HAP-1 (cell line): Measurements from ENCODE around the gene REST.
"Not testable (repeated sequence)": the region's sequence is repeated elsewhere in the genome, so short reads cannot be mapped to it uniquely, and the experiment has no call there.

ENCODE experiments used
- DNase-seq, 2 experiments: peaks; one replicate each; pipeline ENCODE4 v3.0.0-alpha.2; 2016 to 2020; ENCODE audit warnings: low spot score in 2 of 2
- H3K27me3 ChIP-seq: fragments of 250-450 bp; sonication (Bioruptor Pico); 2 replicates; pipeline ENCODE4 v1.5.1; 2020; ENCODE audit warnings: low read depth, mild to moderate bottlenecking, moderate library complexity
- H3K36me3 ChIP-seq: fragments of 250-450 bp; sonication (Bioruptor Pico); replicated peaks from 2 replicates; pipeline ENCODE4 v1.5.1; 2020; ENCODE audit warnings: mild to moderate bottlenecking
- H3K4me1 ChIP-seq: fragments of 250-450 bp; sonication (Bioruptor Pico); 2 replicates; pipeline ENCODE4 v1.5.1; 2020; ENCODE audit warnings: mild to moderate bottlenecking
- H3K4me3 ChIP-seq: fragments of 250-450 bp; sonication (Bioruptor Pico); 2 replicates; pipeline ENCODE4 v1.5.1; 2020; ENCODE audit warnings: mild to moderate bottlenecking, moderate library complexity
- H3K9me3 ChIP-seq: fragments of 250-450 bp; sonication (Bioruptor Pico); 2 replicates; pipeline ENCODE4 v1.5.1; 2020; ENCODE audit warnings: mild to moderate bottlenecking, moderate library complexity
- in situ Hi-C: fragments of 300-500 bp; cut with MboI; formaldehyde crosslinking; loops from 3 replicates; pipeline ENCODE4 v1.14.3; 2020; ENCODE audit warnings: low sequenced_read_pairs, inconsistent platforms, mixed read lengths

REST gene

GRCh38 chr4:56897842-56898241 lies 9.9 kb upstream of the REST start:
- H3K4me1 ChIP-seq, H3K27me3 ChIP-seq, H3K4me3 ChIP-seq, H3K9me3 ChIP-seq, in situ Hi-C loops, H3K36me3 ChIP-seq, DNase-seq: not testable (repeated sequence)

GRCh38 chr4:56900186-56900585 lies 7.5 kb upstream of the REST start:
- H3K36me3 ChIP-seq, H3K27me3 ChIP-seq, in situ Hi-C loops, H3K9me3 ChIP-seq, H3K4me3 ChIP-seq, DNase-seq, H3K4me1 ChIP-seq: not testable (repeated sequence)

- H3K9me3 ChIP-seq: no peaks in the 10 kb centered on the region
- no peak overlapping the region for H3K4me3 ChIP-seq
- peak; percentile 30 to 60 for DNase-seq
- H3K27me3 ChIP-seq: no peaks in the 10 kb centered on the region
- H3K4me1 ChIP-seq: peaks cover 20% of the 10 kb centered on the region
- H3K36me3 ChIP-seq: no peaks in the 10 kb centered on the region
- in situ Hi-C loops: no loop called here
These were observed 5.0 kb upstream of the REST start for GRCh38 chr4:56902703-56903102.

- Histone ChIP-seq H3K4me1 (peaks cover 31% of the 10 kb centered on the region), H3K4me3 (no peak overlapping the region), H3K9me3 (no peaks in the 10 kb centered on the region), H3K36me3 (no peaks in the 10 kb centered on the region), H3K27me3 (no peaks in the 10 kb centered on the region)
- in situ Hi-C loops: no loop called here
- no peak for DNase-seq
These were observed 1.9 kb upstream of the REST start for GRCh38 chr4:56905796-56906195.

GRCh38 chr4:56906489-56907393 lies 959 bp upstream of the REST start:
- Histone ChIP-seq H3K4me1 (peaks cover 39% of the 10 kb centered on the region), H3K36me3 (no peaks in the 10 kb centered on the region), H3K9me3 (no peaks in the 10 kb centered on the region), H3K27me3 (no peaks in the 10 kb centered on the region), H3K4me3 (no peak overlapping the region; the same call in 1 of the 2 replicates)
- in situ Hi-C loops: no loop called here
- peak in 1 of 2 experiments; percentile 49 for DNase-seq

DNA sequence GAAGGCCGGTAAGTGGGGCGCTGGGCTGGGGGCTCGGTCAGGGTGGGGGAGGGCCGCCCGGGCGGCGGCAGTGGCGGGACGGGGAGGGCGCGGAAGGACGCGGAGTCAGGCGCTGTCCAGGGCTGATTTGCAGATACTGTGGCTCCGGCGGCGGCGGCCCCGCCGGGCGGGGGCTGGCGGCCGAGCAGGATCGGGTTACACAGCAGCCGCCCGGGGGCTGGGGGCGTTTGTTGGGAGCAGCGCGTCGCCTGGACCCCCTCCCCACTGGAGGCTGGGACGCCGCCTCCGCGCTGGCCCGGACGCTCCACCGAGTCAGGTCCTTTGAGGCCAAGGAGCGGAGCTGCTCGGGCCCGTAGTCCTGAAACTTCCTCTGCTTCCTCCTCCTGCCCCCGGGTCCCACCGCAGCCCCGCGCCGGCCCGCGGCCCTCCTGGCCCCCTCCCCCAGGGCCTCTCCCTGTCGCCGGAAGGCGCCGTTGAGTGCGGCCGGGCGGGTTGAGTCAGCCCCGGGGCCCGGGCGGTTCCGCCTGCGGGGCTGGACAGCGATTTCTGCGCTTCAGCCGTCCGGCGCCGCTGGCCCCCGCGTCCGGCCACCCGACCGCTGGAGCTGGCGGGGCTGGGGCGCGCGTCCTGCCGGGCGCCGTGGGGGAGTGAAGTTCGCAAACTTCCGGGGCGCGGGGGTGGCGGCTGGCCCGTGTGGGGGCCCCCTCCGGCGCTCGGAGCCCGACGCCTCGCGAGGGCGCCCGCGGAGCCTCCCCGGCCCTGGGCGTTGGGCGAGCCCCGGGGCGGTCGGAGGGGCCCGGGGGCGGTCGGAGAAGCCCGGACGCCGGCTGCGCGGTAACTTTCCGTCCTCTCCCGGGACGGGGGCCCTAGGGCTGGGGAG lies 746 bp downstream of the REST start:
- Histone ChIP-seq H3K27me3 (no peaks in the 10 kb centered on the region), H3K4me3 (peak overlapping the region; percentile 85), H3K36me3 (peaks cover 3% of the 10 kb centered on the region; the same call in 1 of the 2 replicates), H3K9me3 (no peaks in the 10 kb centered on the region), H3K4me1 (peaks cover 41% of the 10 kb centered on the region)
- DNase-seq: peak; percentile 64 to 81
- in situ Hi-C loops: no loop called here

DNA sequence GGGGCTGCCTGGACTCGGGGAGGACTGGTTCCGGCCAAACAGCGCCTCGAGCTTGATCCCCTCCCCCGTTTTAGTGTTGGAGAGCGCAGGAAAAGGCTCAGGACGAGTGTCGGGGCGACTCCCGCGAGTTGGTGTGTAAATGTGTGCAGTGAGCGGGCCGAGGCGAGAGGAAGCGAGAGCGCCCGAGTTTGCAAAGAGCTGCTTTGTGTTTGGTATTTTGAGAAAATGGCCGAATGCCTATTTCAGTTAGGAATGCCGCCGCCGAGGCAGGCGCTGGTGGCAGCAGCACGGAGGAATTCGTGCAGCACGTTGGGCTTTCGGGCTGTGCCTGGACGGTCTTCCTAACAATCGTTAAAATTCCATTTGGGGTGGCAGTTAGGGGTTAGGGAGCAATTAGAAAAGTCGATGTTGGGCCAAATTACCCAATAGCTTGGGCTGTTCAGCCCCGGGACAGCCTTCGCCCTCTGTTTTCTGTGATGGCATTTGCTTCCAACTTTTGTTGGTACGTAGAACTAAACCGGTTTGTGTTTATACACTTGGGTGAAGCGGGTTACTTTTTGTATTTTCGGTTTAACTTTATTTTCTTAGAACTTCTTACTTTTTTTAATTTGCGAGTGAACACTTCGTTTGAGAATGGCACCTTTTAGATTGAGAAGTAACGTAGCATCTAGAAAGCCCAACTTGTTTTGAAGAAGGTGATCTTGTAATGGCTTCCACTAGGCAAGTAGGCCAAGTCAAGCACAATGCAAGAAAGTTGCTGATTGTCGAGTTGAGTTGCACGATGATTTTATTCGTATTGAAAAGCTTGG lies 1.6 kb downstream of the REST start:
- in situ Hi-C loops: no loop called here
- Histone ChIP-seq H3K36me3 (peaks cover 3% of the 10 kb centered on the region), H3K27me3 (no peaks in the 10 kb centered on the region), H3K4me3 (peak overlapping the region; percentile 85), H3K4me1 (peaks cover 41% of the 10 kb centered on the region), H3K9me3 (no peaks in the 10 kb centered on the region)
- DNase-seq: peak; percentile 19 to 64

GRCh38 chr4:56910172-56910967 lies 2.7 kb downstream of the REST start:
- Histone ChIP-seq H3K36me3 (peaks cover 3% of the 10 kb centered on the region), H3K4me1 (peaks cover 42% of the 10 kb centered on the region), H3K4me3 (peak overlapping the region; percentile 85), H3K9me3 (no peaks in the 10 kb centered on the region), H3K27me3 (no peaks in the 10 kb centered on the region)
- in situ Hi-C loops: no loop called here
- peak in 1 of 2 experiments; percentile 21 for DNase-seq

DNA sequence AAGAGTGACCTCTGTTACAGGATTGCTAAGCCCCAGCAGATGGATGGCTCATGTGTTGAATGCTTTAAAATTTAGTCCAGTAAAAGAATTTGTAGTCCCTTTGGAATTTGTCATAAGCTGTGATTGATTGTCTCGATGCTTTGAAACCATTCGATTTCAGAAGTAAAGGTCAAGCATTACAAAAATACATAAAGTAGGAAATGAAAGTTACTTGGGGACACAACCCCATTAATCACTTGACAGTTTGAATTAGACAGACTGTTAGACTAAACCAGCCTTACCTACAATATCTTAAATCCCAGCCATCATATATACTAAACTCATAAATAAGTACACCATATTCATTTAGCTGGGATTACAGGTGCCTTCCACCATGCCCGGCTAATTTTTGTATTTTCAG lies 6.6 kb downstream of the REST start:
- H3K27me3 ChIP-seq: no peaks in the 10 kb centered on the region
- no peak for DNase-seq
- H3K4me1 ChIP-seq: peaks cover 38% of the 10 kb centered on the region
- H3K36me3 ChIP-seq: peaks cover 10% of the 10 kb centered on the region
- in situ Hi-C loops: no loop called here
- H3K9me3 ChIP-seq: no peaks in the 10 kb centered on the region
- H3K4me3 ChIP-seq: no peak overlapping the region

- H3K27me3 ChIP-seq, in situ Hi-C loops, H3K4me3 ChIP-seq, DNase-seq, H3K9me3 ChIP-seq: not testable (repeated sequence)
- Histone ChIP-seq H3K4me1 (peaks cover 36% of the 10 kb centered on the region), H3K36me3 (peaks cover 16% of the 10 kb centered on the region)
These were observed 7.3 kb downstream of the REST start for GRCh38 chr4:56914977-56915376.

GRCh38 chr4:56927196-56927595 lies 19.5 kb downstream of the REST start:
- H3K27me3 ChIP-seq: no peaks in the 10 kb centered on the region

DNA sequence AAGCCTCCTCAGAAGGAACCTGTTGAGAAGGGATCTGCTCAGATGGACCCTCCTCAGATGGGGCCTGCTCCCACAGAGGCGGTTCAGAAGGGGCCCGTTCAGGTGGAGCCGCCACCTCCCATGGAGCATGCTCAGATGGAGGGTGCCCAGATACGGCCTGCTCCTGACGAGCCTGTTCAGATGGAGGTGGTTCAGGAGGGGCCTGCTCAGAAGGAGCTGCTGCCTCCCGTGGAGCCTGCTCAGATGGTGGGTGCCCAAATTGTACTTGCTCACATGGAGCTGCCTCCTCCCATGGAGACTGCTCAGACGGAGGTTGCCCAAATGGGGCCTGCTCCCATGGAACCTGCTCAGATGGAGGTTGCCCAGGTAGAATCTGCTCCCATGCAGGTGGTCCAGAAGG lies 22.9 kb downstream of the REST start:
- no peak for DNase-seq
- Histone ChIP-seq H3K36me3 (peaks cover 19% of the 10 kb centered on the region), H3K4me3 (no peak overlapping the region), H3K9me3 (no peaks in the 10 kb centered on the region), H3K4me1 (no peaks in the 10 kb centered on the region), H3K27me3 (no peaks in the 10 kb centered on the region)
- in situ Hi-C loops: no loop called here

More at GRCh38 chr4:56927196-56927595, 19.5 kb downstream of the REST start:
- Histone ChIP-seq H3K4me1 (no peaks in the 10 kb centered on the region), H3K4me3 (no peak overlapping the region), H3K9me3 (no peaks in the 10 kb centered on the region), H3K36me3 (peaks cover 22% of the 10 kb centered on the region)
- in situ Hi-C loops: no loop called here
- DNase-seq: no peak

DNA sequence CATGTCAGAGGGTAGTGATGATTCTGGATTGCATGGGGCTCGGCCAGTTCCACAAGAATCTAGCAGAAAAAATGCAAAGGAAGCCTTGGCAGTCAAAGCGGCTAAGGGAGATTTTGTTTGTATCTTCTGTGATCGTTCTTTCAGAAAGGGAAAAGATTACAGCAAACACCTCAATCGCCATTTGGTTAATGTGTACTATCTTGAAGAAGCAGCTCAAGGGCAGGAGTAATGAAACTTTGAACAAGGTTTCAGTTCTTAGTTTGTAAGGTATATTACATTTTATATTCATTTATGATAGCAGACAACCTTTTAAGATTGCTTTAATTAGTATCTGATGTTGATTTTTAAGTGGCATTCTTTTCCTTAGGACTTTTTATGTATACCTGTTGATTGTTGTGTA lies 24.2 kb downstream of the REST start:
- H3K36me3 ChIP-seq: peaks cover 19% of the 10 kb centered on the region
- no peaks in the 10 kb centered on the region for H3K9me3 ChIP-seq
- H3K27me3 ChIP-seq: no peaks in the 10 kb centered on the region
- no peak overlapping the region for H3K4me3 ChIP-seq
- in situ Hi-C loops: no loop called here
- no peak for DNase-seq
- H3K4me1 ChIP-seq: no peaks in the 10 kb centered on the region
